ENCODE data around the gene TK1.
"Not testable (repeated sequence)": the region's sequence is repeated elsewhere in the genome, so short reads cannot be mapped to it uniquely, and the experiment has no call there.

GRCh38 chr17:78139861-78140168 lies 47.0 kb downstream of the TK1 start:
- not testable (repeated sequence) for TF ChIP-seq EP300 (IDR thresholded peaks at IDR 0.05; ENCODE audit: borderline replicate concordance in 1 of 2, low read depth in 1 of 2, low read length in 1 of 2); POLR2AphosphoS5 (IDR thresholded peaks at IDR 0.05; ENCODE audit: low read depth, low read length); EZH2phosphoT487 (IDR thresholded peaks at IDR 0.05; ENCODE audit: borderline replicate concordance, low read depth); RFX5 (IDR thresholded peaks at IDR 0.05; ENCODE audit: low read length); CTCF (IDR thresholded peaks at IDR 0.05); NRF1 (IDR thresholded peaks at IDR 0.05; ENCODE audit: low read depth, low read length); YY1 (IDR thresholded peaks at IDR 0.05; ENCODE audit: low read depth); TAF1 (IDR thresholded peaks at IDR 0.05; ENCODE audit: borderline replicate concordance, low read depth, low read length)
- TF ChIP-seq, protein P1, sequence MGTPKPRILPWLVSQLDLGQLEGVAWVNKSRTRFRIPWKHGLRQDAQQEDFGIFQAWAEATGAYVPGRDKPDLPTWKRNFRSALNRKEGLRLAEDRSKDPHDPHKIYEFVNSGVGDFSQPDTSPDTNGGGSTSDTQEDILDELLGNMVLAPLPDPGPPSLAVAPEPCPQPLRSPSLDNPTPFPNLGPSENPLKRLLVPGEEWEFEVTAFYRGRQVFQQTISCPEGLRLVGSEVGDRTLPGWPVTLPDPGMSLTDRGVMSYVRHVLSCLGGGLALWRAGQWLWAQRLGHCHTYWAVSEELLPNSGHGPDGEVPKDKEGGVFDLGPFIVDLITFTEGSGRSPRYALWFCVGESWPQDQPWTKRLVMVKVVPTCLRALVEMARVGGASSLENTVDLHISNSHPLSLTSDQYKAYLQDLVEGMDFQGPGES (IDR thresholded peaks at IDR 0.05; ENCODE audit: low read depth, low read length): not testable (repeated sequence)
- TF ChIP-seq, protein P2, sequence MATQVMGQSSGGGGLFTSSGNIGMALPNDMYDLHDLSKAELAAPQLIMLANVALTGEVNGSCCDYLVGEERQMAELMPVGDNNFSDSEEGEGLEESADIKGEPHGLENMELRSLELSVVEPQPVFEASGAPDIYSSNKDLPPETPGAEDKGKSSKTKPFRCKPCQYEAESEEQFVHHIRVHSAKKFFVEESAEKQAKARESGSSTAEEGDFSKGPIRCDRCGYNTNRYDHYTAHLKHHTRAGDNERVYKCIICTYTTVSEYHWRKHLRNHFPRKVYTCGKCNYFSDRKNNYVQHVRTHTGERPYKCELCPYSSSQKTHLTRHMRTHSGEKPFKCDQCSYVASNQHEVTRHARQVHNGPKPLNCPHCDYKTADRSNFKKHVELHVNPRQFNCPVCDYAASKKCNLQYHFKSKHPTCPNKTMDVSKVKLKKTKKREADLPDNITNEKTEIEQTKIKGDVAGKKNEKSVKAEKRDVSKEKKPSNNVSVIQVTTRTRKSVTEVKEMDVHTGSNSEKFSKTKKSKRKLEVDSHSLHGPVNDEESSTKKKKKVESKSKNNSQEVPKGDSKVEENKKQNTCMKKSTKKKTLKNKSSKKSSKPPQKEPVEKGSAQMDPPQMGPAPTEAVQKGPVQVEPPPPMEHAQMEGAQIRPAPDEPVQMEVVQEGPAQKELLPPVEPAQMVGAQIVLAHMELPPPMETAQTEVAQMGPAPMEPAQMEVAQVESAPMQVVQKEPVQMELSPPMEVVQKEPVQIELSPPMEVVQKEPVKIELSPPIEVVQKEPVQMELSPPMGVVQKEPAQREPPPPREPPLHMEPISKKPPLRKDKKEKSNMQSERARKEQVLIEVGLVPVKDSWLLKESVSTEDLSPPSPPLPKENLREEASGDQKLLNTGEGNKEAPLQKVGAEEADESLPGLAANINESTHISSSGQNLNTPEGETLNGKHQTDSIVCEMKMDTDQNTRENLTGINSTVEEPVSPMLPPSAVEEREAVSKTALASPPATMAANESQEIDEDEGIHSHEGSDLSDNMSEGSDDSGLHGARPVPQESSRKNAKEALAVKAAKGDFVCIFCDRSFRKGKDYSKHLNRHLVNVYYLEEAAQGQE (IDR thresholded peaks at IDR 0.05; ENCODE audit: low read depth, low read length): not testable (repeated sequence)
- TF ChIP-seq, protein P3, sequence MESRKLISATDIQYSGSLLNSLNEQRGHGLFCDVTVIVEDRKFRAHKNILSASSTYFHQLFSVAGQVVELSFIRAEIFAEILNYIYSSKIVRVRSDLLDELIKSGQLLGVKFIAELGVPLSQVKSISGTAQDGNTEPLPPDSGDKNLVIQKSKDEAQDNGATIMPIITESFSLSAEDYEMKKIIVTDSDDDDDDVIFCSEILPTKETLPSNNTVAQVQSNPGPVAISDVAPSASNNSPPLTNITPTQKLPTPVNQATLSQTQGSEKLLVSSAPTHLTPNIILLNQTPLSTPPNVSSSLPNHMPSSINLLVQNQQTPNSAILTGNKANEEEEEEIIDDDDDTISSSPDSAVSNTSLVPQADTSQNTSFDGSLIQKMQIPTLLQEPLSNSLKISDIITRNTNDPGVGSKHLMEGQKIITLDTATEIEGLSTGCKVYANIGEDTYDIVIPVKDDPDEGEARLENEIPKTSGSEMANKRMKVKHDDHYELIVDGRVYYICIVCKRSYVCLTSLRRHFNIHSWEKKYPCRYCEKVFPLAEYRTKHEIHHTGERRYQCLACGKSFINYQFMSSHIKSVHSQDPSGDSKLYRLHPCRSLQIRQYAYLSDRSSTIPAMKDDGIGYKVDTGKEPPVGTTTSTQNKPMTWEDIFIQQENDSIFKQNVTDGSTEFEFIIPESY (IDR thresholded peaks at IDR 0.05; ENCODE audit: borderline replicate concordance, low read depth): not testable (repeated sequence)

All from SK-N-SH (cell line).